Kasumi-1 (cell line): ENCODE measurements around the gene ZNF333.
A peak's percentile ranks its signal among the peaks of the same experiment; 100 is the strongest.
"Not testable (repeated sequence)": the region's sequence is repeated elsewhere in the genome, so short reads cannot be mapped to it uniquely, and the experiment has no call there.

Experiments
- DNase-seq, 2 experiments: peaks; one replicate each; lab custom pipeline; 2025; lab: John Stamatoyannopoulos, UW

Gene ZNF333

DNA sequence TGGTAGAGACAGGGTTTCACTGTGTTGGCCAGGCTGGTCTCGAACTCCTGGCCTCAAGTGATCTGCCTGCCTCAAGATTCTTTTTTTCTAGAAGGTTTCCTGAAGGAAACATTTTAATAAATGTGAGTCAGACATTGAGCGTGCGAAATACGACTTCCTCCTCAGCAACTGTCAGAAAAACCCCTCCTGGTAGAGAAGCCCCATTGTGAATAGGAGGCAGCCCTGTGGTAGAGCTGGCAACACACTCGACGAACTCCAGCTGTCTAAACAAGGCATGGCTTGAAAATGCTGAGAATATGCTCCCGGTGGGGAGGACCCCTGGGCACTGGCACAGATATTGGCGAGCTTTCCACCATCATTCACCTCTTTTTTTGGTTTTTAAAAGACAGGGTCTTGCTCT, 9.8 kb downstream of the ZNF333 start:
- DNase-seq = no peak

- no peak for DNase-seq
Observed at GRCh38 chr19:14700711-14701375, 11.0 kb downstream of the ZNF333 start.

GRCh38 chr19:14703833-14704232, 14.0 kb downstream of the ZNF333 start:
- no peak for DNase-seq

- DNase-seq = no peak
Observed at GRCh38 chr19:14704450-14704849, 14.6 kb downstream of the ZNF333 start.

- DNase-seq = no peak
Observed at GRCh38 chr19:14715841-14716240, 26.0 kb downstream of the ZNF333 start.

DNA sequence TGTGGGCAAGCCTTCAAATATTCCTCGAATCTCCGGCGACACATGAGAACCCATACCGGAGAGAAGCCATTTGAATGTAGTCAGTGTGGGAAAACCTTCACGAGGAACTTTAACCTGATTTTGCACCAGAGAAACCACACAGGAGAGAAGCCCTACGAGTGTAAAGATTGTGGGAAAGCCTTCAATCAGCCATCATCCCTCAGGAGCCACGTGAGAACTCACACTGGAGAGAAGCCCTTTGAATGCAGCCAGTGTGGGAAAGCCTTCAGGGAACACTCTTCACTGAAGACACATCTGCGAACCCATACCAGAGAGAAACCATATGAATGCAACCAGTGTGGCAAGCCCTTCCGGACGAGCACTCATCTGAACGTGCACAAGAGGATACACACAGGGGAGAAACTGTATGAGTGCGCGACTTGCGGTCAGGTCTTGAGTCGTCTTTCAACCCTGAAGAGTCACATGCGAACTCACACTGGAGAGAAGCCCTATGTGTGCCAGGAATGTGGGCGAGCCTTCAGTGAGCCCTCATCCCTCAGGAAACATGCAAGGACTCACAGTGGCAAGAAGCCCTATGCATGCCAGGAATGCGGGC, 28.8 kb downstream of the ZNF333 start:
- no peak for DNase-seq

DNA sequence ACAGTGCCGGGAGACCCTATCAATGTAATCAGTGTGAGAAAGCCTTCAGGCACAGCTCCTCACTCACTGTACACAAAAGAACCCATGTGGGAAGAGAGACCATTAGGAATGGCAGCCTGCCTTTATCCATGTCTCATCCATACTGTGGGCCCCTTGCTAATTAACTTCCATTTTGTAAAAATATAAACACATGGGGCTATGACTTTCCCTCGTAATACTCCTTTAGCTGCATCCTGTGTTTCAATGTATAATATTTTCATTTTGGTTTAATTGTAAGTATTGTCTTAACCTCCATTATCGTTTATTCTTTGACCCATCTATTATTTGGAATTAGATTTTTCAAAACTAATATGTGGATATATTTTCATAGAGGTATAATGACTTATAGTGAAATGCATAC, 29.3 kb downstream of the ZNF333 start:
- no peak for DNase-seq

- DNase-seq = no peak
Observed at GRCh38 chr19:14722127-14722526, 32.3 kb downstream of the ZNF333 start.

DNA sequence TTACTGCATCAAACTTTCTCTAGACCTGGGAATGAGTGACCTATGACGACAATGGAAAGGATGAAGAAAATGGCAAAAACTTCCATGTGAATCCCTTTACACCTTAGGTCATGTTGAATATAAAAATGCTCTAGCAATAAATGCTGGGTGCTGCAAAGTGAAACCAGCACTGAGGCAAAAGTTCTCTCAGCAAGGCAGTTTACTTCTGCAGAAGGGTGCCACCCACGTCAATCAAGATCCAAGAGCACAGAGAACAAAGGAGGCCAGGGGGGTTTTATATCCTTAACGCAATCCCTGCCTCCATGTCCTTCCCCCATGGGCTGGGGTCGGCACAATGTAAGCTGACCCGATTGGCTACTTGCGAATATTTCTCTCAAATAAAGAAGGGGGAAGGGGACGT, 38.7 kb downstream of the ZNF333 start:
- no peak for DNase-seq

DNA sequence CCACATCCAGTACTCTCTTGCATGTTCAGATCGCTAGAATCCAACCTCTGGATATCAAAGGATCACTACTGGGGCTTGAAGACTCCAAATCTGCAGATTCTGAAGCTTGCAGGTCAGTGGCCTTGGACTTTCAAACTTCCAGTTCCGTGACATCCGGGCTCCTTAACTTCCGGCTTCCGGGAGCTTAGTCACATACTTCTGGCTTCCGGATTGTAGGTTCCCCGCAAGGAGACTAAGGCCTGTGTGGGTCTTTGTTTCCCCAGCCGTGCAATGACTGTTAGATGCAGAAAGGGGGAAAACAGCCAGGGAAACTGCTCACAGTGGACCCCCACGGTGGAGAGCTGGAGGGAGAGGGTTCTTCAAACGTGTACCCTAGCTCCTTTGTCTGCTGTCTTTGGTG, 41.4 kb downstream of the ZNF333 start:
- DNase-seq = no peak

DNA sequence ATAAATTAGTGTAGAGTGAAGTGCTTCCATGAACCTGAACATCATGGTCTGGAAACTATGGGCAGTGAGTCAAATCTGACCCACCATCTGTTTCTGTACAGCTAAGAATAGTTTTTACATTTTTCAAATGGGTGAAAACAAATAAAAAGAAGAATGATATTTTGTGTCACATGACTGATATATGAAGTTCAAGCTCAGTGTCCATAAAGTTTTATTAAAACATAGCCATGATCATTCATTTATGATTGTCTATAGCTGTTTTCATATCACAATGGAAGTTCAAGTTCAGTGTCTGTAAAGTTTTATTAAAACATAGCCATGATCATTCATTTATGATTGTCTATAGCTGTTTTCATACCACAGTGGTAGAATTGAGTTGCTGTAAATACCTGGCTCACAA, 42.7 kb downstream of the ZNF333 start:
- no peak for DNase-seq

GRCh38 chr19:14733574-14733973, 43.7 kb downstream of the ZNF333 start:
- DNase-seq = no peak

DNA sequence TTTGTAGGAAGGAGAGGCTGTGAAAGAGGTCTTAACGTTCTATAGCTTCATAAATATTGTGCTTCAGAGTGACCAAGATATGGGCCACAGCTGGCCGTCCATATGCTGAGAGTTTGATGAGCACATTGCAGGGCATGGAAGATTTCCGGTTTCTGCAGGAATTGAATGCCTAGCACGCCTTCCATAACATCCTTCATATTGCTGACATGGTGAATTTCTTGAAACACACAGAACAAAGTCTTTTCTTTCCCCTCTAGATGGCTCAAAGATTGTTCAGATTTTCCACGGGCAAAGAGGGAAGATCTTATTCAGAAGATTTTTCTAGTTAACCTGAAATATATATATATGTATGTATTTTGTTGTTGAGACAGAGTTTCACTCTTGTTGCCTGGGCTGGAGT, 46.1 kb downstream of the ZNF333 start:
- DNase-seq = no peak

DNA sequence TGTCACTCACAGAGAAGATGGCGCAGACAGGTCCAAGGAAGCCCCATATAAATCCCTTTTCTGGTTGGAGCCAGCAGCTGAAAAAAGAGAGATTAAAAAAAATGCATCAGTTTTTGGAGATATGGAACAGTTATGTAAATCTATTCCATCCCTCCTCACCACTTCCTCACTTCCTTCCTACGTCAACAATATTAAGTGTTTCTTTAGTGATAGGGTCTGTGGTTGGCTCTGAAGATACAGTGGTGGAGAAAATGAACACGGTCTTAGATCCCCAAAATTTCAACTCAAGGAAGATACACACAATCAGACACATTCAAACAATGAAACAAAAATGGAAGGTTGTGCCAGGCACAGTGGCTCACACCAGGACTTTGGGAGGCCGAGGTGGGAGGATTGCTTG, 57.0 kb downstream of the ZNF333 start:
- DNase-seq = peak; percentile 43 to 44

- DNase-seq = peak; percentile 61 to 69
Observed at GRCh38 chr19:14748601-14749000, 58.8 kb downstream of the ZNF333 start.

- DNase-seq = no peak
Observed at GRCh38 chr19:14758816-14759215, 69.0 kb downstream of the ZNF333 start.

GRCh38 chr19:14761607-14762006, 71.8 kb downstream of the ZNF333 start:
- no peak for DNase-seq

DNA sequence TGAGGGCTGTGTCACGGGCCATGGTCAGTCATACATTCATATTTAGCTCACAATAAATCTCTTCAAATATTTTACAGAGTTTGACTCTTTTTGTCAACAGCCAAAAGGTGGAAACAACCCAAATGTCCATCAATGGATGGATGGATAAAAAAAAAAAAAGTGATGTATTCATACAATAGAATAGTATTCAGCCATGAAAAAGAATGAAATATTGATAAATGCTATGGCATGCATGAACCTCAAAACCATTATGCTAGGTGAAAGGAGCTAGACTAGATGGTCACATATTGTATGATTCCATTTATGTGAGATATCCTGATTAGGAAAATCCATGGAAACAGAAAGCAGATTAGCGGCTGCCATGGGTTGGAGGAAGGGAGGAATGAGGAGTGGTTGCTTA, 72.3 kb downstream of the ZNF333 start:
- no peak for DNase-seq

GRCh38 chr19:14763497-14764145, 73.8 kb downstream of the ZNF333 start:
- no peak for DNase-seq

- no peak for DNase-seq
Observed at GRCh38 chr19:14764401-14764800, 74.6 kb downstream of the ZNF333 start.

GRCh38 chr19:14765403-14765802, 75.6 kb downstream of the ZNF333 start:
- not testable (repeated sequence) for DNase-seq

- not testable (repeated sequence) for DNase-seq
Observed at GRCh38 chr19:14765841-14766240, 76.0 kb downstream of the ZNF333 start.

- DNase-seq = no peak
Observed at GRCh38 chr19:14767466-14767971, 77.7 kb downstream of the ZNF333 start.
